Breast epithelium (tissue), 3 donors: ENCODE data around the gene HSD17B4.

Source experiments
- CTCF ChIP-seq, 3 donors: fragments of 450-650 bp; IDR thresholded peaks; one replicate each; pipeline ENCODE4 v1.5.1; 2016 to 2017; ENCODE audit warnings: antibody characterized with exemption in 3 of 3, mild to moderate bottlenecking in 3 of 3, moderate library complexity in 3 of 3
- POLR2AphosphoS5 ChIP-seq, 3 donors: sonication (generic); formaldehyde crosslinking; IDR thresholded peaks; one replicate each; pipeline ENCODE4 v1.6.1; 2017; ENCODE audit warnings: antibody characterized with exemption in 3 of 3

DNA sequence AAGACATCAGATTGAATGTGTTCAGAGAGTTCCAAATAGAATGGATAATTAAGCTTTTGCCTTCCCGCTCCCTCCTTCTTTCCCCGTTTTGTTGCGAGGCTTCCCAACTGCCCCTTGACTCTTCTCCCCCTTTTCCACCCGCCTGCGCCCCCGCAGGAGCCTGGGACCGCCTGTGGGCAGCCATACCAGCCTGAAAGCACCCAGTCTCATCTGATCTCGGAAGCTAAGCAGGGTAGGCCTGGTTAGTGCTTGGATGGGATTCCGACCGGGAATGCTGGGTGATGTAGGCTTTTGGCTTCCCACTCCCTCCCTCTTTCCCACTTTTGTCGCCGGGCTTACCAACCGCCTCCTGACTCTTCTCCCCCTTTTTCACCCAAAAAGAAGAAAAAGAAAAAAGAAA, 6.8 kb upstream of the HSD17B4 start:
- TF ChIP-seq CTCF (IDR thresholded peaks at IDR 0.05) (no peak), POLR2AphosphoS5 (IDR thresholded peaks at IDR 0.05) (no peak)
